ENCODE data around the gene ZNF669.
A peak's percentile ranks its signal among the peaks of the same experiment; 100 is the strongest.
"Not testable (repeated sequence)": the region's sequence is repeated elsewhere in the genome, so short reads cannot be mapped to it uniquely, and the experiment has no call there.

Gene ZNF669

GRCh38 chr1:247103859-247104591 lies at the start of gene ZNF669:
TSS of gene ZNF669 (minus strand) at chr1:247104356. CDS start at chr1:247104199, 157 bp downstream.
- peak; percentile 97 to 99 (median 98) for DNase-seq

- no peak for DNase-seq
These were observed 43.6 kb upstream of the ZNF669 start for GRCh38 chr1:247147781-247148180.

- DNase-seq: not testable (repeated sequence)
These were observed 43.0 kb upstream of the ZNF669 start for GRCh38 chr1:247147120-247147519.

GRCh38 chr1:247146671-247147070 lies 42.5 kb upstream of the ZNF669 start:
- no peak for DNase-seq

- no peak for DNase-seq
These were observed 41.1 kb upstream of the ZNF669 start for GRCh38 chr1:247145279-247145678.

GRCh38 chr1:247139557-247139956 lies 35.4 kb upstream of the ZNF669 start:
- DNase-seq: not testable (repeated sequence)

GRCh38 chr1:247131236-247131635 lies 27.1 kb upstream of the ZNF669 start:
- no peak for DNase-seq

- peak in 2 of 3 donors; percentile 39 for DNase-seq
These were observed 23.5 kb upstream of the ZNF669 start for GRCh38 chr1:247127519-247128282.

GRCh38 chr1:247126601-247127000 lies 22.4 kb upstream of the ZNF669 start:
- DNase-seq: not testable (repeated sequence)

GRCh38 chr1:247126166-247126565 lies 22.0 kb upstream of the ZNF669 start:
- not testable (repeated sequence) for DNase-seq

GRCh38 chr1:247121382-247121781 lies 17.2 kb upstream of the ZNF669 start:
- DNase-seq: no peak

- not testable (repeated sequence) for DNase-seq
These were observed 16.2 kb upstream of the ZNF669 start for GRCh38 chr1:247120408-247120668.

- DNase-seq: no peak
These were observed 15.6 kb upstream of the ZNF669 start for GRCh38 chr1:247119600-247120407.

GRCh38 chr1:247118946-247119446 lies 14.8 kb upstream of the ZNF669 start:
- peak; percentile 28 to 48 (median 31) for DNase-seq

- DNase-seq: no peak
These were observed 11.4 kb upstream of the ZNF669 start for GRCh38 chr1:247115545-247115944.

GRCh38 chr1:247115141-247115510 lies 11.0 kb upstream of the ZNF669 start:
- no peak for DNase-seq

GRCh38 chr1:247114351-247115140 lies 10.4 kb upstream of the ZNF669 start:
- DNase-seq: peak in 1 of 3 donors; percentile 3

GRCh38 chr1:247113733-247114271 lies 9.6 kb upstream of the ZNF669 start:
- DNase-seq: no peak

- no peak for DNase-seq
These were observed 8.9 kb upstream of the ZNF669 start for GRCh38 chr1:247113094-247113497.

- DNase-seq: no peak
These were observed 8.3 kb upstream of the ZNF669 start for GRCh38 chr1:247112479-247112781.

GRCh38 chr1:247111700-247112478 lies 7.7 kb upstream of the ZNF669 start:
- peak; percentile 53 to 76 (median 59) for DNase-seq
